HL-60 (cell line): Measurements from ENCODE around the gene VSNL1.

ENCODE experiments used
- DNase-seq, 2 experiments: peaks; one replicate each; pipeline ENCODE4 v3.0.0-alpha.2; 2010 to 2020; ENCODE audit warnings: low read depth in 1 of 2, low spot score in 1 of 2
- H3K27ac ChIP-seq: fragments of 250-450 bp; sonication (Bioruptor Pico); replicated peaks from 2 replicates; pipeline ENCODE4 v1.5.1; 2020; ENCODE audit warnings: mild to moderate bottlenecking, moderate library complexity
- H3K27me3 ChIP-seq: fragments of 250-450 bp; sonication (Bioruptor Pico); 2 replicates; pipeline ENCODE4 v1.5.1; 2021; ENCODE audit warnings: mild to moderate bottlenecking, moderate library complexity; ENCODE audit not compliant: insufficient read depth, poor library complexity, severe bottlenecking
- H3K4me3 ChIP-seq: replicated peaks from 2 replicates; pipeline ENCODE4 v1.5.1; 2011; ENCODE audit warnings: mild to moderate bottlenecking, control low read depth, low read length; ENCODE audit not compliant: insufficient read depth
- CTCF ChIP-seq: IDR thresholded peaks from one replicate; pipeline ENCODE4 v1.5.1; 2011; ENCODE audit warnings: low read length, control low read depth, inconsistent platforms; ENCODE audit not compliant: insufficient read depth
- GABPA ChIP-seq: IDR thresholded peaks from 2 replicates; pipeline ENCODE4 v1.6.1; 2012; ENCODE audit warnings: low read depth
- POLR2AphosphoS5 ChIP-seq: IDR thresholded peaks from 2 replicates; pipeline ENCODE4 v1.6.1; 2012; ENCODE audit warnings: low read depth
- SPI1 ChIP-seq: IDR thresholded peaks from 2 replicates; pipeline ENCODE4 v1.6.1; 2012; ENCODE audit warnings: low read depth, mild to moderate bottlenecking, borderline replicate concordance
- TF ChIP-seq, protein P1 (sequence below): IDR thresholded peaks from 2 replicates; pipeline ENCODE4 v1.6.1; 2012; ENCODE audit warnings: low read depth; ENCODE audit not compliant: insufficient replicate concordance

Gene VSNL1

GRCh38 chr2:17627434-17627833 is 86.9 kb downstream of the VSNL1 start:
- Histone ChIP-seq H3K4me3 (no peak overlapping the region), H3K27me3 (no peaks in the 10 kb centered on the region), H3K27ac (no peak overlapping the region)
- TF ChIP-seq, protein P1, sequence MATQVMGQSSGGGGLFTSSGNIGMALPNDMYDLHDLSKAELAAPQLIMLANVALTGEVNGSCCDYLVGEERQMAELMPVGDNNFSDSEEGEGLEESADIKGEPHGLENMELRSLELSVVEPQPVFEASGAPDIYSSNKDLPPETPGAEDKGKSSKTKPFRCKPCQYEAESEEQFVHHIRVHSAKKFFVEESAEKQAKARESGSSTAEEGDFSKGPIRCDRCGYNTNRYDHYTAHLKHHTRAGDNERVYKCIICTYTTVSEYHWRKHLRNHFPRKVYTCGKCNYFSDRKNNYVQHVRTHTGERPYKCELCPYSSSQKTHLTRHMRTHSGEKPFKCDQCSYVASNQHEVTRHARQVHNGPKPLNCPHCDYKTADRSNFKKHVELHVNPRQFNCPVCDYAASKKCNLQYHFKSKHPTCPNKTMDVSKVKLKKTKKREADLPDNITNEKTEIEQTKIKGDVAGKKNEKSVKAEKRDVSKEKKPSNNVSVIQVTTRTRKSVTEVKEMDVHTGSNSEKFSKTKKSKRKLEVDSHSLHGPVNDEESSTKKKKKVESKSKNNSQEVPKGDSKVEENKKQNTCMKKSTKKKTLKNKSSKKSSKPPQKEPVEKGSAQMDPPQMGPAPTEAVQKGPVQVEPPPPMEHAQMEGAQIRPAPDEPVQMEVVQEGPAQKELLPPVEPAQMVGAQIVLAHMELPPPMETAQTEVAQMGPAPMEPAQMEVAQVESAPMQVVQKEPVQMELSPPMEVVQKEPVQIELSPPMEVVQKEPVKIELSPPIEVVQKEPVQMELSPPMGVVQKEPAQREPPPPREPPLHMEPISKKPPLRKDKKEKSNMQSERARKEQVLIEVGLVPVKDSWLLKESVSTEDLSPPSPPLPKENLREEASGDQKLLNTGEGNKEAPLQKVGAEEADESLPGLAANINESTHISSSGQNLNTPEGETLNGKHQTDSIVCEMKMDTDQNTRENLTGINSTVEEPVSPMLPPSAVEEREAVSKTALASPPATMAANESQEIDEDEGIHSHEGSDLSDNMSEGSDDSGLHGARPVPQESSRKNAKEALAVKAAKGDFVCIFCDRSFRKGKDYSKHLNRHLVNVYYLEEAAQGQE: no peak
- TF ChIP-seq GABPA: no peak
- DNase-seq: no peak

DNA sequence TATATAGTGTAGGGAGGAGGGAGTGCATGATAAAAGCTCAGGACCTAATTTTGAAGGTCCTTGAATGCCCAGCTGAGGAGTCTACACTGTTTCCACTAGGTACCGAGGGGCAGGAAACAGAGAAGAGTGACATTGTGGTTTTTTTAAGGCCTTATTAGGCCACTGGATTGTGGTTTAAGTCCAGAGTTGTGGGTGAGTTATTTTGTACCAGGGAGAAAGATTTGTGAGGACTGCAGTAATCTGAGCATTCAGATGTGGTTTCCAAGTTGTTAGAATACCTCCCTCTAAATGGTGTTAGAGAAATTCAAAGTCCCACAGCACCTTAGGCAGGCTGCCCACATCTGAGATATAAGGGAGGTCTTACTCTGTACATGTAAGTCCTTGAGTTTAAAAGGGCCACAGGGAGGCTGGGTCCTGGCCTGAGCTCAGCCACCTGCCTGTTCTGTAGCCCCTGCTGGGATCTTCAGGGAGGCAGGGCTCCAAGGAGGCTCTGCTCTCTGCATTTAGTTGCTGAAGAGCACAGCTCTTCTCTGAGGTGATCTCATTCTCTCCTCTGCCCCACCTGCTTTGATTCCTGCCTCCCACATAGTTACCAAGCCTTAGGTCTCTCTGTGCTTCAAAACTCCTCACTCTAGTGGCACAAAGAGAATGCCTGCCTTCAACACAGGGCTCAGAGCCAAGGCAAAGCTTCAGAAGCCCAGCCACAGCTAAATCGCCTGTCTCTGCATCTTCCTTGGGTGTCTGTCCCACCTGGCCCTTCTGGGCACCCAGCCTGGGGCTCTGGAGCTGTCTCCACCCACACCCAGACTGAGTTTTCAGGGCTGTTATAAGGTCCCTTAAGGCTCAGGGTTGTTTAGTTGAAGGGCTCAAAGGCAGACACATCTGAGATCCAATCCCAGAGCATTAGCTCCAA is 88.1 kb downstream of the VSNL1 start:
- no peak for TF ChIP-seq SPI1
- no peak for TF ChIP-seq CTCF
- TF ChIP-seq GABPA: no peak
- TF ChIP-seq POLR2AphosphoS5: no peak

GRCh38 chr2:17630089-17630488 is 89.6 kb downstream of the VSNL1 start:
- no peak for DNase-seq
- no peak overlapping the region for H3K4me3 ChIP-seq
- TF ChIP-seq GABPA (no peak), CTCF (no peak), SPI1 (no peak), POLR2AphosphoS5 (no peak)
- TF ChIP-seq, protein P1: no peak
- no peak overlapping the region for H3K27ac ChIP-seq
- no peaks in the 10 kb centered on the region for H3K27me3 ChIP-seq

More for the DNA sequence above, 88.1 kb downstream of the VSNL1 start:
- Histone ChIP-seq H3K4me3 (no peak overlapping the region), H3K27me3 (no peaks in the 10 kb centered on the region), H3K27ac (no peak overlapping the region)
- DNase-seq: no peak

DNA sequence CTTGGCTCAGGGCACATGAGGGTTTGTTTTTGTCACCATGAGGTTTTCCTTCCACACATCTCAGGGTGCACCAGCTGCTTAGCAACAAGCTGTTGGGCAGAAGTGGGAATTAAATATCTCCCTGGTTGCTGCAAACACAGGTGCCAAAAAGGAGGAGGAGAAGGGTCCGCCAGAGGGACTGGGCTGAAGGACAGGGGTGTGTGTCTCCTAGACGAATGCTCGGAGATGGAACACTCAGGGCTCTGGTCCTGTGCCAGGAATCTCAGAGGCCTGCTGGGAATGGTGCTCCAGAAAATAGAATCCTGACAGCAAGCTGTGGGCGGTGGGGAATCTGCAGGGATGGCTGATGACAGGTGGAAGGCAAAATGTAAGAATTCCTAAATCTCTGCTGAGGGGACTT is 94.5 kb downstream of the VSNL1 start:
- TF ChIP-seq GABPA (no peak), SPI1 (no peak), CTCF (no peak), POLR2AphosphoS5 (no peak)
- TF ChIP-seq, protein P1: no peak
- no peak overlapping the region for H3K4me3 ChIP-seq
- H3K27me3 ChIP-seq: no peaks in the 10 kb centered on the region
- DNase-seq: no peak
- H3K27ac ChIP-seq: no peak overlapping the region
